Measurements from ENCODE around the gene CDKN1A.

GRCh38 chr6:36685926-36686667, 7.6 kb downstream of the CDKN1A start:
- TF ChIP-seq CTCF (IDR thresholded peaks at IDR 0.05; ENCODE audit: low read depth, low read length) (no peak), EZH2phosphoT487 (IDR thresholded peaks at IDR 0.05; ENCODE audit: low read depth) (no peak)

Data from OCI-LY3 (cell line).